Endothelial cell of umbilical vein (primary cell): ENCODE results near the gene SPOCD1.

Source experiments
- EZH2 ChIP-seq: IDR thresholded peaks from 2 replicates; pipeline ENCODE4 v1.6.1; 2012; ENCODE audit warnings: borderline replicate concordance, low read depth, mild to moderate bottlenecking, moderate library complexity, low read length, inconsistent platforms; ENCODE audit not compliant: severe bottlenecking
- POLR2A ChIP-seq: IDR thresholded peaks from 2 replicates; pipeline ENCODE4 v1.6.1; 2012; ENCODE audit warnings: low read depth, mild to moderate bottlenecking, control low read depth, low read length

DNA sequence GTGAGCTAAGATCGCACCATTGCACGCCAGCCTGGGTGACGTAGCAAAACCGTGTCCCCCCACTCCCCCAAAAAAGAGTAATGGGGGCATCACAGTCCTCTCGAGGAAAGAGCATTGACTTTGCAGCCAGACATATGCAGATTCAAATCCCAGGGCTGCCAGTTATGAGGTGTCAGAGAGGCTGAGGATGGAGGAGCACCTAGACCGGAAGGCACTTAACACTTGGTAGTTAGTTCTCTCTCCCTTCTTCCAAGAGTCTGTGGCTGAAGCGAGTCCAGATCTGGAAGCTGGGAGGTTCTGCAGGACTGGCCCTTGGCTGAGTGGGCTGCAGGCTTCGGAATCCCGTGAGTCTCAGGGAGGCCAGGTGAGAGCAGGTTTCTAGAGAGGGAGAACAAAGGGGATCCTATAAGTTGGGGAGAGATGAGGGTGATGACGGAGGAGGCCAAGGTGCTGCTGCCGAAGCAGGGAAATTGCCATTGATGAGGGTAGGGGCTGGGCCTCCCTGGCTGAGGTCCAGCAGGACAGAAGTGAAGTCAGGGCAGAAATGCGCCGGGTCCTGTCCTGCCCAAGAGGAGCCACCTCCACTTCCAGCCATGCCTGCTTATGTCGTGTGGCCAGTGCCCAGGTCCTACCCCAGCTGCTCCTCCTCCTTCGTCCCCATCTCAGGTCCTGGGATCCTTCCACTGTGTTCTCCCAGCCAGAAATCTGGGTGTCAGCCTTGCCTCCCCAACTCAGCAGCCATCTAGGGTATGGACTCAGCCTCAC, 13.3 kb upstream of the SPOCD1 start:
- no peak for TF ChIP-seq EZH2
- no peak for TF ChIP-seq POLR2A
